Gastroesophageal sphincter (tissue), 4 donors: ENCODE results near the gene NHS. TPM values are rescaled to one million over a fixed set of nuclear protein-coding genes. Genes with fewer than 3 reads are reported as not detected.

Experiments used
- ATAC-seq: fragments of 150-250 bp; one replicate; pipeline ENCODE4 v1.9.1; 2016; ENCODE audit warnings: mild to moderate bottlenecking, moderate library complexity
- H3K27ac ChIP-seq, 4 donors: fragments of 200-600 bp; sonication (generic) in 3 of 4; 1 replicate in 3 of 4; 2 replicates in 1 of 4; pipeline ENCODE4 v1.5.1; 2016 to 2019
- H3K27me3 ChIP-seq: fragments of 200-600 bp; sonication (generic); one replicate; pipeline ENCODE4 v1.5.1; 2019
- H3K36me3 ChIP-seq, 2 donors: fragments of 200-600 bp; sonication (generic); one replicate each; pipeline ENCODE4 v1.5.1; 2019; ENCODE audit warnings: control low read depth in 1 of 2
- H3K4me1 ChIP-seq, 3 donors: fragments of 200-600 bp; sonication (generic); 1 replicate in 2 of 3; 2 replicates in 1 of 3; pipeline ENCODE4 v1.5.1; 2016 to 2019; ENCODE audit warnings: control low read depth in 2 of 3
- H3K4me3 ChIP-seq, 2 donors: fragments of 200-600 bp; sonication (generic); one replicate each; pipeline ENCODE4 v1.5.1; 2019; ENCODE audit warnings: mild to moderate bottlenecking in 1 of 2, moderate library complexity in 1 of 2
- H3K9me3 ChIP-seq, 3 donors: fragments of 200-600 bp; sonication (generic); one replicate each; pipeline ENCODE4 v1.5.1; 2017 to 2019; ENCODE audit warnings: control low read depth in 2 of 3
- CTCF ChIP-seq, 4 experiments: fragments of 200-600 bp in 2 of 4; fragments of 450-650 bp in 2 of 4; sonication (generic) in 1 of 4; IDR thresholded peaks; one replicate each; pipeline ENCODE4 v1.5.1; 2017 to 2019; ENCODE audit warnings: antibody characterized with exemption in 4 of 4, mild to moderate bottlenecking in 2 of 4, moderate library complexity in 2 of 4
- EP300 ChIP-seq: sonication (generic); formaldehyde crosslinking; IDR thresholded peaks from one replicate; pipeline ENCODE4 v1.6.1; 2017; ENCODE audit warnings: antibody characterized with exemption, mild to moderate bottlenecking
- POLR2A ChIP-seq, 2 donors: fragments of 450-650 bp; IDR thresholded peaks; one replicate each; pipeline ENCODE4 v1.6.1; 2017; ENCODE audit warnings: antibody characterized with exemption in 2 of 2, mild to moderate bottlenecking in 2 of 2, moderate library complexity in 1 of 2
- POLR2AphosphoS5 ChIP-seq: sonication (generic); formaldehyde crosslinking; IDR thresholded peaks from one replicate; pipeline ENCODE4 v1.6.1; 2017; ENCODE audit warnings: antibody characterized with exemption
- WGBS, 2 donors: methylation state at CpG; one replicate each; pipeline ENCODE4 v1.1.5; 2018; ENCODE audit warnings: low coverage in 1 of 2; 5-methylcytosine and 5-hydroxymethylcytosine counted together
- total RNA-seq, 4 donors: library from RNA; depleted of rRNA; stranded (reverse); fragments of >200 nt; gene quantifications; one replicate each; pipeline ENCODE4 v1.1.0, GENCODE V29; 2016

The NHS gene
- total RNA-seq, 4 donors from 2014 or later = 4.7 to 12.3 (median 6.6) TPM

- Histone ChIP-seq H3K27ac (no peak overlapping the region), H3K4me3 (no peak overlapping the region), H3K36me3 (no peaks in the 10 kb centered on the region), H3K27me3 (no peaks in the 10 kb centered on the region), H3K9me3 (no peaks in the 10 kb centered on the region), H3K4me1 (no peaks in the 10 kb centered on the region)
- no peak for ATAC-seq
- TF ChIP-seq CTCF (IDR thresholded peaks at IDR 0.05) = no peak
- WGBS, 2 donors = 60% methylated on average over 1 of the region's 3 CpGs; no CpG with 5 or more reads in 1 of the 2 donors
Measured at GRCh38 chrX:17670874-17671273, 295.9 kb downstream of the NHS start.

DNA sequence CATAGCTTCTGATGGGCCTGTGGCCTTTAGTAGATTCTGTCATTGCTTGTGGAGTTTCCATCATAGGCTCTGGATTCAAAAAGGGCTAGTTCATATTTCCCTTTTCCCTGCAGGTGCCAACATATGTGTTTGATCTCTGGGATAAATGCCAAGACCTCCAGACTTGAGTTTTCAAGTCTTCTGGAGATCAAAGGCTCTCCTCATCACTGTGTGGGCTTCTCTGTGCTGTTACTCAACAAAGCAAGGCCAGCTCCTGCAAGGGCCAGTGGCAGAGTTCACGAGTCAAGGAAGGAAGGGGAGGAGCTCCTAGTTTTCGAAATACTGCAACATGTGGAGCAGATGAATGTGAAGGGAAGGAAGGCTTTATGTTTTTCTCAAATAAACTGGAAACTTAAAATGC is 299.6 kb downstream of the NHS start:
- no peak for ATAC-seq
- Histone ChIP-seq H3K27me3 (no peaks in the 10 kb centered on the region), H3K36me3 (no peaks in the 10 kb centered on the region), H3K9me3 (no peaks in the 10 kb centered on the region), H3K4me1 (no peaks in the 10 kb centered on the region), H3K27ac (no peak overlapping the region), H3K4me3 (no peak overlapping the region)
- WGBS, 2 donors = 67% methylated on average over 2 of the region's 2 CpGs; no CpG with 5 or more reads in 1 of the 2 donors
- TF ChIP-seq POLR2A (IDR thresholded peaks at IDR 0.05) (no peak), CTCF (IDR thresholded peaks at IDR 0.05) (no peak), EP300 (no peak), POLR2AphosphoS5 (no peak)

GRCh38 chrX:17679261-17679660 is 304.3 kb downstream of the NHS start:
- no peaks in the 10 kb centered on the region for H3K27me3 ChIP-seq
- H3K9me3 ChIP-seq = no peaks in the 10 kb centered on the region
- no peak for TF ChIP-seq POLR2A (IDR thresholded peaks at IDR 0.05)
- TF ChIP-seq EP300 = no peak
- TF ChIP-seq CTCF (IDR thresholded peaks at IDR 0.05) = no peak
- TF ChIP-seq POLR2AphosphoS5 = no peak
- no peak for ATAC-seq
- H3K36me3 ChIP-seq = no peaks in the 10 kb centered on the region
- H3K4me1 ChIP-seq = peaks cover 0 to 15% (median 0%) of the 10 kb centered on the region in 3 donors
- H3K4me3 ChIP-seq = no peak overlapping the region
- H3K27ac ChIP-seq = no peak overlapping the region

- no peak overlapping the region for H3K4me3 ChIP-seq
- peaks cover 0 to 15% (median 0%) of the 10 kb centered on the region in 3 donors for H3K4me1 ChIP-seq
- TF ChIP-seq POLR2AphosphoS5 (no peak), CTCF (IDR thresholded peaks at IDR 0.05) (no peak), POLR2A (IDR thresholded peaks at IDR 0.05) (no peak), EP300 (no peak)
- H3K9me3 ChIP-seq = no peaks in the 10 kb centered on the region
- H3K36me3 ChIP-seq = no peaks in the 10 kb centered on the region
- no peak overlapping the region for H3K27ac ChIP-seq
- ATAC-seq = no peak
- H3K27me3 ChIP-seq = no peaks in the 10 kb centered on the region
- 29 to 100% methylated on average over 1 of the region's 2 CpGs for WGBS, 2 donors
Measured at GRCh38 chrX:17679820-17680219, 304.8 kb downstream of the NHS start.

DNA sequence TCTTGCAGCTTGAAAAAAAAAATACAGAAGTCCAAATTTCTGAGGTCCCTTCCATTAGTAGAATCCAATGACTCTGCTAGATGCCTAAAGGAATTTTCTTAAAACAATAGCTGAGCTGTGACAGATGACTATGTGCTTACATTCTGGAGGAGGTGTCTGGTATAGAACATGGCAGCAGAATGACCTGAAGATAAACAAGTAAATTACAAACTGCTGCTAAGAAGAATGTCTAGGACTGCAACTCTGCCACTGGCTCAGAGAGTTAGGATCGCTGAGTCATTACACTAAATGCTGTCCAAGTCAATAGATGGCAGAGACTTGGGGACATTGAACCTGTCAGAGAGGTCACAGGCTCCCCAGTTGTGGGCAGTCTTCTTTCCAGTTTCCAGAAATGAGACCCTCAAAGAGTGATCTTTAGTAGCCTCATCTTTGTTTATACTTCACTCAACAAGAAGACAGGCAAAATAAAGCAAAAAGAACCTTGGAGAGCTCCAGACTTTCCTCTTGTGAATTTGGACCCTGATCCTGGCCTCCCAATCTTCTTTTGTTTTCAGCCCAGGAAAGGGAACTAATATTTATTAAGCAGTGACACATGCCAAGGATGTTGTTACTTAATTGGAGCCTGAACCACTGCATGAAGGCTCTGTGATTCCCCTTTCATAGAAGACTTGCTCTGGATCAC is 305.9 kb downstream of the NHS start:
- no peaks in the 10 kb centered on the region for H3K9me3 ChIP-seq
- no peak for ATAC-seq
- H3K4me1 ChIP-seq = peaks cover 0 to 15% (median 0%) of the 10 kb centered on the region in 3 donors
- H3K27ac ChIP-seq = no peak overlapping the region
- H3K4me3 ChIP-seq = no peak overlapping the region
- H3K36me3 ChIP-seq = no peaks in the 10 kb centered on the region
- H3K27me3 ChIP-seq = no peaks in the 10 kb centered on the region
- WGBS, 2 donors = no CpG with 5 or more reads among the region's 1 CpG
- no peak for TF ChIP-seq EP300
- TF ChIP-seq POLR2A (IDR thresholded peaks at IDR 0.05) = no peak
- no peak for TF ChIP-seq POLR2AphosphoS5
- TF ChIP-seq CTCF (IDR thresholded peaks at IDR 0.05) = no peak
